Measurements from ENCODE around the gene UNC93A. TPM values are rescaled to one million over a fixed set of nuclear protein-coding genes. Genes with fewer than 3 reads are reported as not detected.
"Not testable (repeated sequence)": the region's sequence is repeated elsewhere in the genome, so short reads cannot be mapped to it uniquely, and the experiment has no call there.

Gene UNC93A
- total RNA-seq, 1 donor from 2014 or later = not detected

DNA sequence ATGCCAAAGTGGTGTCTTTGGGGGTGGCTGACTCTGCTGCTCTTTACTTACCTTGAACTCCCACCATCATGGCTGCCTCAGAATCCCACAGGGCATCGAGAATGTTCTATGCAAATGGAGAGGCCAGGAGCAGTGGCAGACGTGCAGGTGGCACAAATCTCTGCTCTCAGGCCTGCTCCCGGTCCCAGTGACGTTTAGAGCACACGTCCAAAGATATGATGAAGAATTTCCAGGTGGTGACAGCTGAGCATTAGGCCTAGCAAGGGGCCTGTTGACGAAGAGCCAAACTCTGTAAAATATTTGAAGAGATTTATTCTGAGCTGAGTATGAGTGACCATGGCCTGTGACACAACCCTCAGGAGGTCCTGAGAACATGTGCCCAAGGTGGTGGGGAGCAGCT lies 19.0 kb upstream of the UNC93A start:
- Histone ChIP-seq H3K27me3 (ENCODE audit: control insufficient read depth in 3 of 3, insufficient read depth in 3 of 3, low read length in 3 of 3) (peaks cover 0 to 18% (median 11%) of the 10 kb centered on the region in 3 donors), H3K4me3 (ENCODE audit: low read length in 3 of 3) (no peak overlapping the region), H3K9me3 (ENCODE audit: control insufficient read depth in 3 of 3, low read length in 3 of 3) (no peaks in the 10 kb centered on the region), H3K27ac (ENCODE audit: low read depth, low read length) (no peak overlapping the region), H3K4me1 (ENCODE audit: control insufficient read depth in 3 of 3, insufficient read depth in 3 of 3, low read length in 3 of 3) (no peaks in the 10 kb centered on the region), H3K36me3 (ENCODE audit: control insufficient read depth in 3 of 3, insufficient read depth in 3 of 3, low read length in 3 of 3) (no peaks in the 10 kb centered on the region), H3K9ac (ENCODE audit: low read depth in 1 of 3, low read length in 3 of 3) (no peak overlapping the region)

GRCh38 chr6:167272696-167273379 lies 18.3 kb upstream of the UNC93A start:
- Histone ChIP-seq H3K27ac (ENCODE audit: low read depth, low read length) (no peak overlapping the region), H3K27me3 (ENCODE audit: control insufficient read depth in 3 of 3, insufficient read depth in 3 of 3, low read length in 3 of 3) (peaks cover 2 to 21% (median 12%) of the 10 kb centered on the region in 3 donors), H3K4me1 (ENCODE audit: control insufficient read depth in 3 of 3, insufficient read depth in 3 of 3, low read length in 3 of 3) (no peaks in the 10 kb centered on the region), H3K36me3 (ENCODE audit: control insufficient read depth in 3 of 3, insufficient read depth in 3 of 3, low read length in 3 of 3) (no peaks in the 10 kb centered on the region), H3K4me3 (ENCODE audit: low read length in 3 of 3) (no peak overlapping the region), H3K9ac (ENCODE audit: low read depth in 1 of 3, low read length in 3 of 3) (no peak overlapping the region), H3K9me3 (ENCODE audit: control insufficient read depth in 3 of 3, low read length in 3 of 3) (no peaks in the 10 kb centered on the region)

DNA sequence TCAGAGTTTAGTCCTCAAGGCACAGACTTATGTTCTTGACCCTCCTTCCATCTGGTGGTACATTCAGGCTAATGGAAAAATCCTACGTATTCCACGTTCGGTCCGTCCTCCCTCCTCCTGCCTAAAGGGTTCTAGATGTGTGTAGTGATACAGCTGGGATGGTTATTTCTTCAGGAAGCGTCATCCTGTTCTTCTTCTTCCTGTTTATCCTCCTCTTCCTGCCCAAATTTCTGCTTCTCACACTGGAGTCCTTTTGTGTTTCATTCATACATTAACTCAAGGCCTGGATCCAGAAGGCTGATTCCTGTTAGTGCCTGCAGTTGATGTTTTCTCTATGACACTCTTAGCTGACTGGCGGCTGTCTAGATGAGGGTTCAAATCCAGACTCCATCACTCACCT lies 16.8 kb upstream of the UNC93A start:
- H3K27ac ChIP-seq (ENCODE audit: low read depth, low read length) = no peak overlapping the region
- no peak overlapping the region for H3K9ac ChIP-seq (ENCODE audit: low read depth in 1 of 3, low read length in 3 of 3)
- no peaks in the 10 kb centered on the region for H3K4me1 ChIP-seq (ENCODE audit: control insufficient read depth in 3 of 3, insufficient read depth in 3 of 3, low read length in 3 of 3)
- no peak overlapping the region for H3K4me3 ChIP-seq (ENCODE audit: low read length in 3 of 3)
- H3K36me3 ChIP-seq (ENCODE audit: control insufficient read depth in 3 of 3, insufficient read depth in 3 of 3, low read length in 3 of 3) = no peaks in the 10 kb centered on the region
- peaks cover 7 to 22% (median 12%) of the 10 kb centered on the region in 3 donors for H3K27me3 ChIP-seq (ENCODE audit: control insufficient read depth in 3 of 3, insufficient read depth in 3 of 3, low read length in 3 of 3)
- H3K9me3 ChIP-seq (ENCODE audit: control insufficient read depth in 3 of 3, low read length in 3 of 3) = no peaks in the 10 kb centered on the region

- H3K4me1 ChIP-seq (ENCODE audit: control insufficient read depth in 3 of 3, insufficient read depth in 3 of 3, low read length in 3 of 3) = no peaks in the 10 kb centered on the region
- H3K36me3 ChIP-seq (ENCODE audit: control insufficient read depth in 3 of 3, insufficient read depth in 3 of 3, low read length in 3 of 3) = no peaks in the 10 kb centered on the region
- H3K27ac ChIP-seq (ENCODE audit: low read depth, low read length) = no peak overlapping the region
- no peaks in the 10 kb centered on the region for H3K9me3 ChIP-seq (ENCODE audit: control insufficient read depth in 3 of 3, low read length in 3 of 3)
- H3K27me3 ChIP-seq (ENCODE audit: control insufficient read depth in 3 of 3, insufficient read depth in 3 of 3, low read length in 3 of 3) = peaks cover 7 to 22% (median 12%) of the 10 kb centered on the region in 3 donors
- H3K4me3 ChIP-seq (ENCODE audit: low read length in 3 of 3) = no peak overlapping the region
- no peak overlapping the region for H3K9ac ChIP-seq (ENCODE audit: low read depth in 1 of 3, low read length in 3 of 3)
Measured at GRCh38 chr6:167275001-167275400, 16.1 kb upstream of the UNC93A start.

GRCh38 chr6:167275436-167275835 lies 15.7 kb upstream of the UNC93A start:
- no peak overlapping the region for H3K27ac ChIP-seq (ENCODE audit: low read depth, low read length)
- no peaks in the 10 kb centered on the region for H3K4me1 ChIP-seq (ENCODE audit: control insufficient read depth in 3 of 3, insufficient read depth in 3 of 3, low read length in 3 of 3)
- H3K9ac ChIP-seq (ENCODE audit: low read depth in 1 of 3, low read length in 3 of 3) = no peak overlapping the region
- H3K27me3 ChIP-seq (ENCODE audit: control insufficient read depth in 3 of 3, insufficient read depth in 3 of 3, low read length in 3 of 3) = peaks cover 7 to 22% (median 12%) of the 10 kb centered on the region in 3 donors
- no peaks in the 10 kb centered on the region for H3K9me3 ChIP-seq (ENCODE audit: control insufficient read depth in 3 of 3, low read length in 3 of 3)
- H3K36me3 ChIP-seq (ENCODE audit: control insufficient read depth in 3 of 3, insufficient read depth in 3 of 3, low read length in 3 of 3) = no peaks in the 10 kb centered on the region
- H3K4me3 ChIP-seq (ENCODE audit: low read length in 3 of 3) = no peak overlapping the region

DNA sequence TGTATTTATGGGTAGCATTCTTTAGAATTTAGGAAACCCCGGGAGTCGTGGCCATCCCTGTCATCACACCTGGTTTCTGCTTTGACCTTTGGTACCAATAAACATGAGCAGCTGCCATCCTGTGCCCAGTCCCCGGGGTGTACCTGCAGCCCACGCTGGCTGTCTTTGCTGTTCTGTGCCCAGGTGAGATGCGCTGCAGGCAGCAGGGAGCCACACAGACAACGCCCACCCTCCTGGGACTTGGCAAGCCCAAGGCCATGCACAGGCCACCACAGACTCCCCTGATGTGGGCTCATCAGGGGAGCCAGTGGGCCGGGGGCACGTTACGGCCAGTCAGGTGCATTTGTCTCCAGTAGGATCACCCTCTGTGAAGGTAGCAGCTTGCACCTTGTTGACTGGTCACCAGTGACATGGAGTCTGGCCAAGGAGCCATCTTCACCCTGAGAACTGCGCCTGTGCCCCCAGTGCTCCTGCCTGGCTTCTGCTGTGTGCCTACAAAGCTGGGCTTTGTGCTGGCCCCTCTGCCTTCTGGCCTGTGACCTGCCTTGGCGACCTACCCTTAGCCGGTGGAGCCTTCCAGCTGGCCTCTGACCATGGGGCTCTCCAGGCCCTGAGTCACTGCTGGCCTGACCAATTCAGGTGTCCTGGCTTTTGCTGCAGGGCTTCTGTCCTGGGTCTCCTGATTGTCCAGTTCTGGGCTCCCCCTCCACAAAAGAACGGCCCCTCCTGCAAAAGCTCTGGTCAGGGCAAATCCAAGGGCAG lies 14.2 kb upstream of the UNC93A start:
- Histone ChIP-seq H3K27ac (ENCODE audit: low read depth, low read length) (no peak overlapping the region), H3K36me3 (ENCODE audit: control insufficient read depth in 3 of 3, insufficient read depth in 3 of 3, low read length in 3 of 3) (no peaks in the 10 kb centered on the region)

DNA sequence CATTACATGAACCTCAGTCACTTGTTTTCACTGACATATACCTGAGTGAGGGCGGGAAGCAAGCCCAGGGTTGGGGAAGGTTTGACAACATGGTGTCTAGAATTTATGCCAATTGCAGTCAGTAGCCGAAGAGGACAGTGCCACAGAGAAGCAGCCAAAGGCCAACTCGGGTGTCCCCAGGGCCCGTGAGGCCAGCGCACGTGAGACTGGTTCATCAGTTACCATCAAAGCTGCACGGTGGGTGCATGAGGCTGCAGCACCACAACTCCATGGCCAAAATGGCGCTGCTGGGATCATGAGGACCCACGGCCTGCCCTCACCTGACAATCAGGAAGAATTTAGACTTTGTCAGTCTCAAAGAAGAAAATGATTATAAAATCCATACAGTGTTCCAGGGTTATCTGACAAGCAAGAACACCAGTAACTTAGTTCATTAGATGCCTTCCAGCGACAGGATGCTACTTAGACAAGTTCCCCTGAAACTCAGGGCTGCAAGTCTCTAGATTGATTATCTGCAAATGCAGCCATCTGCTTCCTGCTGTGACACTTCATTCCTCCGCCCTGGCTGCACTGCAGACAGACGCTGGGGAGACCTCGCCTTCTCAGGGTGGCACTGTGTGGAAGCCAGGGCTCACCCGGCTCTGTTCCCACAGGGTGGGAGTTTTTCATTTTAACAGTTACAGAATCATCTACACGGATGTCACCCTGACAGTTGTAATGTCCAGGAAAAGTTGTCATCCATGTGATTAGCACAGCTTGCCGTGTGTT lies 12.8 kb upstream of the UNC93A start:
- not testable (repeated sequence) for H3K9me3 ChIP-seq (ENCODE audit: control insufficient read depth in 3 of 3, low read length in 3 of 3); H3K27ac ChIP-seq (ENCODE audit: low read depth, low read length); H3K4me3 ChIP-seq (ENCODE audit: low read length in 3 of 3); H3K36me3 ChIP-seq (ENCODE audit: control insufficient read depth in 3 of 3, insufficient read depth in 3 of 3, low read length in 3 of 3); H3K9ac ChIP-seq (ENCODE audit: low read depth in 1 of 3, low read length in 3 of 3); H3K4me1 ChIP-seq (ENCODE audit: control insufficient read depth in 3 of 3, insufficient read depth in 3 of 3, low read length in 3 of 3)
- H3K27me3 ChIP-seq (ENCODE audit: control insufficient read depth in 3 of 3, insufficient read depth in 3 of 3, low read length in 3 of 3) = peaks cover 7 to 29% (median 15%) of the 10 kb centered on the region in 3 donors

More for the DNA sequence above, 14.2 kb upstream of the UNC93A start:
- Histone ChIP-seq H3K9ac (ENCODE audit: low read depth in 1 of 3, low read length in 3 of 3) (no peak overlapping the region), H3K4me1 (ENCODE audit: control insufficient read depth in 3 of 3, insufficient read depth in 3 of 3, low read length in 3 of 3) (no peaks in the 10 kb centered on the region), H3K9me3 (ENCODE audit: control insufficient read depth in 3 of 3, low read length in 3 of 3) (no peaks in the 10 kb centered on the region), H3K4me3 (ENCODE audit: low read length in 3 of 3) (no peak overlapping the region), H3K27me3 (ENCODE audit: control insufficient read depth in 3 of 3, insufficient read depth in 3 of 3, low read length in 3 of 3) (peaks cover 7 to 26% (median 15%) of the 10 kb centered on the region in 3 donors)

DNA sequence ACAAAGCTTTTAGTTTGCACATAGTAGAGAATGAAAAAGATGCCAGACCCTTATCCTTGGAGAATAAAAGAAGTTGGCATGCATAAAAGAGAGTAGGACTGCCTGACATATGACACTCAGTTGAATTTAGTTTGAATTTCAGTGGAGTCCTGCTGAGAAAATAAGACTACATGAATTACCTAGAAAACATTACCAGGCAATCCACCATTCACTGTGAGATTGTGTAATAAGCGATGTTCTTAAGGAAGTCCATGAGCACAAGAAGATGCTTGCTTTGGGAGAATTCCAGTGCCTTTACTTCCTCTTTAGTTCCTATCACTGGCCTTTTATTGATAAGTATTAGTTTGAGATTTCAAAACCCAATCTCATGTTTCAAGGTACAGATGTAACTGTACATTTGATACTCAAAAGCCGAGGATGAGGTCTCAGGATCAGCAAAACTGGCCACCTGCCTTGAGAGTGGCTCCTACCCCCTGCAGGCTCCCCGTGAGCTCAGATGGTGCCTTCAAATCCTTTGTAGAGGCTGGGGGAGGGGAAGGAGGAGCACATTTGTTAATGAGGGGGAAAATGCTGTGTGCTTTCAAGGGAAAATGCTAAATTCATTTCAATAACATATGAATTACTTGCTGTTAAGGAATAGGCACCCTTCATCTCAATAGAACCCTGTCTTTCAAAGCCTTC lies 11.2 kb upstream of the UNC93A start:
- H3K9me3 ChIP-seq (ENCODE audit: control insufficient read depth in 3 of 3, low read length in 3 of 3) = no peaks in the 10 kb centered on the region
- no peak overlapping the region for H3K4me3 ChIP-seq (ENCODE audit: low read length in 3 of 3)
- no peaks in the 10 kb centered on the region for H3K36me3 ChIP-seq (ENCODE audit: control insufficient read depth in 3 of 3, insufficient read depth in 3 of 3, low read length in 3 of 3)
- H3K9ac ChIP-seq (ENCODE audit: low read depth in 1 of 3, low read length in 3 of 3) = no peak overlapping the region
- peaks cover 7 to 27% (median 11%) of the 10 kb centered on the region in 3 donors for H3K27me3 ChIP-seq (ENCODE audit: control insufficient read depth in 3 of 3, insufficient read depth in 3 of 3, low read length in 3 of 3)
- no peak overlapping the region for H3K27ac ChIP-seq (ENCODE audit: low read depth, low read length)
- no peaks in the 10 kb centered on the region for H3K4me1 ChIP-seq (ENCODE audit: control insufficient read depth in 3 of 3, insufficient read depth in 3 of 3, low read length in 3 of 3)

- H3K27me3 ChIP-seq (ENCODE audit: control insufficient read depth in 3 of 3, insufficient read depth in 3 of 3, low read length in 3 of 3) = peaks cover 7 to 25% (median 11%) of the 10 kb centered on the region in 3 donors
Measured at GRCh38 chr6:167280466-167280865, 10.6 kb upstream of the UNC93A start.

More at GRCh38 chr6:167280466-167280865, 10.6 kb upstream of the UNC93A start:
- not testable (repeated sequence) for H3K27ac ChIP-seq (ENCODE audit: low read depth, low read length); H3K9me3 ChIP-seq (ENCODE audit: control insufficient read depth in 3 of 3, low read length in 3 of 3); H3K36me3 ChIP-seq (ENCODE audit: control insufficient read depth in 3 of 3, insufficient read depth in 3 of 3, low read length in 3 of 3); H3K4me3 ChIP-seq (ENCODE audit: low read length in 3 of 3); H3K4me1 ChIP-seq (ENCODE audit: control insufficient read depth in 3 of 3, insufficient read depth in 3 of 3, low read length in 3 of 3); H3K9ac ChIP-seq (ENCODE audit: low read depth in 1 of 3, low read length in 3 of 3)

All from skeletal muscle tissue (tissue), 4 donors.